DOHH2 (cell line): ENCODE results near the gene HIVEP2.

Source experiments
- EZH2phosphoT487 ChIP-seq: fragments of 200-600 bp; sonication (generic); IDR thresholded peaks from 2 replicates; pipeline ENCODE4 v1.6.1; 2017; ENCODE audit warnings: borderline replicate concordance, mild to moderate bottlenecking, antibody characterized with exemption, low read length, moderate library complexity, mixed read lengths
- TF ChIP-seq, protein P1 (sequence below): fragments of 200-600 bp; sonication (generic); IDR thresholded peaks from one replicate; pipeline ENCODE4 v1.5.1; 2014; ENCODE audit warnings: antibody characterized with exemption, mild to moderate bottlenecking, low read depth, low read length; ENCODE audit not compliant: poor library complexity, severe bottlenecking

GRCh38 chr6:142874676-142875075, 70.3 kb downstream of the HIVEP2 start:
- TF ChIP-seq, protein P1, sequence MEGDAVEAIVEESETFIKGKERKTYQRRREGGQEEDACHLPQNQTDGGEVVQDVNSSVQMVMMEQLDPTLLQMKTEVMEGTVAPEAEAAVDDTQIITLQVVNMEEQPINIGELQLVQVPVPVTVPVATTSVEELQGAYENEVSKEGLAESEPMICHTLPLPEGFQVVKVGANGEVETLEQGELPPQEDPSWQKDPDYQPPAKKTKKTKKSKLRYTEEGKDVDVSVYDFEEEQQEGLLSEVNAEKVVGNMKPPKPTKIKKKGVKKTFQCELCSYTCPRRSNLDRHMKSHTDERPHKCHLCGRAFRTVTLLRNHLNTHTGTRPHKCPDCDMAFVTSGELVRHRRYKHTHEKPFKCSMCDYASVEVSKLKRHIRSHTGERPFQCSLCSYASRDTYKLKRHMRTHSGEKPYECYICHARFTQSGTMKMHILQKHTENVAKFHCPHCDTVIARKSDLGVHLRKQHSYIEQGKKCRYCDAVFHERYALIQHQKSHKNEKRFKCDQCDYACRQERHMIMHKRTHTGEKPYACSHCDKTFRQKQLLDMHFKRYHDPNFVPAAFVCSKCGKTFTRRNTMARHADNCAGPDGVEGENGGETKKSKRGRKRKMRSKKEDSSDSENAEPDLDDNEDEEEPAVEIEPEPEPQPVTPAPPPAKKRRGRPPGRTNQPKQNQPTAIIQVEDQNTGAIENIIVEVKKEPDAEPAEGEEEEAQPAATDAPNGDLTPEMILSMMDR: no peak
- no peak for TF ChIP-seq EZH2phosphoT487
